CD8-positive, alpha-beta memory T cell (primary cell): Measurements from ENCODE around the gene DDX31. TPM values are rescaled to one million over a fixed set of nuclear protein-coding genes. Genes with fewer than 3 reads are reported as not detected.

Source experiments
- CTCF ChIA-PET: fragments of 350-600 bp; sonication (Branson Sonifier 250); formaldehyde crosslinking; loops from one replicate; lab custom pipeline; 2021; ENCODE audit warnings: antibody characterized with exemption; lab: Charles Lee
- POLR2A ChIA-PET: fragments of 350-600 bp; sonication (Branson Sonifier 250); formaldehyde crosslinking; loops from one replicate; lab custom pipeline; 2021; ENCODE audit warnings: antibody characterized with exemption; lab: Charles Lee
- DNase-seq, 5 donors: peaks; one replicate each; pipeline versions ENCODE4 v3.0.0 to v3.0.0-alpha.2; 2020 to 2022; ENCODE audit warnings: mixed read lengths in 1 of 5
- H3K27ac ChIP-seq: one replicate; pipeline ENCODE4 v1.7.0; 2013; ENCODE audit warnings: low read depth, mild to moderate bottlenecking, low read length, moderate library complexity
- H3K27me3 ChIP-seq: 2 replicates; pipeline ENCODE4 v1.7.0; 2013; ENCODE audit warnings: low read length, mild to moderate bottlenecking; ENCODE audit not compliant: insufficient read depth, poor library complexity, severe bottlenecking
- H3K36me3 ChIP-seq: 2 replicates; pipeline ENCODE4 v1.7.0; 2013; ENCODE audit warnings: mild to moderate bottlenecking, low read length, moderate library complexity; ENCODE audit not compliant: insufficient read depth
- H3K4me1 ChIP-seq: 2 replicates; pipeline ENCODE4 v1.7.0; 2013; ENCODE audit warnings: mild to moderate bottlenecking, low read length, moderate library complexity; ENCODE audit not compliant: insufficient read depth
- H3K4me3 ChIP-seq: 2 replicates; pipeline ENCODE4 v1.7.0; 2013; ENCODE audit warnings: mild to moderate bottlenecking, low read length
- H3K9me3 ChIP-seq: 2 replicates; pipeline ENCODE4 v1.7.0; 2013; ENCODE audit warnings: mild to moderate bottlenecking, low read length
- H3K27ac Mint-ChIP-seq, 8 donors: one replicate each; pipeline ENCODE4 v1.8.0; 2020 to 2021; ENCODE audit warnings: mixed read lengths in 8 of 8, mild to moderate bottlenecking in 6 of 8, inconsistent platforms in 3 of 8, moderate library complexity in 3 of 8
- H3K27me3 Mint-ChIP-seq, 2 donors: one replicate each; pipeline ENCODE4 v1.8.0; 2020 to 2021; ENCODE audit warnings: mixed read lengths in 2 of 2, mild to moderate bottlenecking in 1 of 2, moderate library complexity in 1 of 2
- H3K36me3 Mint-ChIP-seq, 3 donors: one replicate each; pipeline ENCODE4 v1.8.0; 2020 to 2021; ENCODE audit warnings: mixed read lengths in 3 of 3, inconsistent platforms in 1 of 3, mild to moderate bottlenecking in 1 of 3
- H3K4me1 Mint-ChIP-seq, 3 donors: one replicate each; pipeline ENCODE4 v1.8.0; 2020 to 2021; ENCODE audit warnings: mixed read lengths in 3 of 3, inconsistent platforms in 1 of 3, mild to moderate bottlenecking in 1 of 3
- H3K4me3 Mint-ChIP-seq, 7 donors: one replicate each; pipeline ENCODE4 v1.8.0; 2020 to 2021; ENCODE audit warnings: mixed read lengths in 7 of 7, mild to moderate bottlenecking in 6 of 7, moderate library complexity in 4 of 7, inconsistent platforms in 2 of 7
- H3K9me3 Mint-ChIP-seq, 5 donors: one replicate each; pipeline ENCODE4 v1.8.0; 2020 to 2022; ENCODE audit warnings: mixed read lengths in 5 of 5, mild to moderate bottlenecking in 3 of 5, moderate library complexity in 2 of 5, inconsistent platforms in 1 of 5
- polyA plus RNA-seq: library from polyadenylated mRNA; unstranded; fragments of 300-500 nt; fragmentation: Illumina TruSeq; gene quantifications from one replicate; pipeline ENCODE4 v1.2.3, GENCODE V29; 2021
- total RNA-seq, 2 experiments: library from RNA; stranded (reverse); gene quantifications; one replicate each; pipeline ENCODE4 v1.2.3, GENCODE V29; 2021

DDX31 gene
- total and polyA plus RNA-seq, 3 experiments from 2014 or later: 7.8 to 31.3 (median 28.6) TPM

GRCh38 chr9:132587592-132587955 is 82.2 kb downstream of the DDX31 start:
- H3K4me3 Mint-ChIP-seq: no peak overlapping the region
- H3K9me3 Mint-ChIP-seq: no peaks in the 10 kb centered on the region
- H3K36me3 Mint-ChIP-seq: peaks cover 0 to 2% (median 1%) of the 10 kb centered on the region in 3 donors
- Histone ChIP-seq H3K36me3 (no peaks in the 10 kb centered on the region), H3K4me1 (no peaks in the 10 kb centered on the region), H3K4me3 (no peak overlapping the region), H3K9me3 (no peaks in the 10 kb centered on the region), H3K27ac (no peak overlapping the region), H3K27me3 (peaks cover 62% of the 10 kb centered on the region)
- no peak for DNase-seq
- H3K27me3 Mint-ChIP-seq: peaks cover 62 to 69% of the 10 kb centered on the region in 2 donors
- CTCF ChIA-PET: no interaction called here
- POLR2A ChIA-PET: no interaction called here
- peak overlapping the region in 1 of 8 donors; percentile 28 for H3K27ac Mint-ChIP-seq
- H3K4me1 Mint-ChIP-seq: peaks cover 3 to 7% (median 5%) of the 10 kb centered on the region in 3 donors

GRCh38 chr9:132586830-132587591 is 82.8 kb downstream of the DDX31 start:
- POLR2A ChIA-PET: no interaction called here

GRCh38 chr9:132585954-132586829 is 83.6 kb downstream of the DDX31 start:
- H3K9me3 Mint-ChIP-seq: no peaks in the 10 kb centered on the region
- Histone ChIP-seq H3K27ac (no peak overlapping the region), H3K4me3 (no peak overlapping the region), H3K9me3 (no peaks in the 10 kb centered on the region), H3K27me3 (peaks cover 69% of the 10 kb centered on the region), H3K36me3 (no peaks in the 10 kb centered on the region), H3K4me1 (peaks cover 8% of the 10 kb centered on the region)
- peak overlapping the region in 2 of 8 donors; percentile 10 to 35 for H3K27ac Mint-ChIP-seq
- ChIA-PET POLR2A (no interaction called here), CTCF (interaction anchor here (0.6 kb wide), 1 partner anchor 898 kb away, joined by 3 read pairs; no protein-coding TSS in a partner anchor)
- peaks cover 7 to 14% (median 10%) of the 10 kb centered on the region in 3 donors for H3K4me1 Mint-ChIP-seq
- H3K27me3 Mint-ChIP-seq: peaks cover 63% of the 10 kb centered on the region in 2 donors
- no peak overlapping the region for H3K4me3 Mint-ChIP-seq
- no peak for DNase-seq
- H3K36me3 Mint-ChIP-seq: peaks cover 0 to 1% (median 0%) of the 10 kb centered on the region in 3 donors

More at GRCh38 chr9:132586830-132587591, 82.8 kb downstream of the DDX31 start:
- Mint-ChIP-seq H3K9me3 (no peaks in the 10 kb centered on the region), H3K36me3 (peaks cover 0 to 1% (median 0%) of the 10 kb centered on the region in 3 donors), H3K27me3 (peaks cover 60 to 64% of the 10 kb centered on the region in 2 donors), H3K4me3 (no peak overlapping the region), H3K4me1 (peaks cover 3 to 10% (median 6%) of the 10 kb centered on the region in 3 donors), H3K27ac (peak overlapping the region in 1 of 8 donors; percentile 35)
- Histone ChIP-seq H3K27ac (no peak overlapping the region), H3K27me3 (peaks cover 62% of the 10 kb centered on the region), H3K4me3 (no peak overlapping the region), H3K4me1 (no peaks in the 10 kb centered on the region), H3K36me3 (no peaks in the 10 kb centered on the region), H3K9me3 (no peaks in the 10 kb centered on the region)
- peak in 1 of 5 donors; percentile 11 for DNase-seq
- CTCF ChIA-PET: no interaction called here

DNA sequence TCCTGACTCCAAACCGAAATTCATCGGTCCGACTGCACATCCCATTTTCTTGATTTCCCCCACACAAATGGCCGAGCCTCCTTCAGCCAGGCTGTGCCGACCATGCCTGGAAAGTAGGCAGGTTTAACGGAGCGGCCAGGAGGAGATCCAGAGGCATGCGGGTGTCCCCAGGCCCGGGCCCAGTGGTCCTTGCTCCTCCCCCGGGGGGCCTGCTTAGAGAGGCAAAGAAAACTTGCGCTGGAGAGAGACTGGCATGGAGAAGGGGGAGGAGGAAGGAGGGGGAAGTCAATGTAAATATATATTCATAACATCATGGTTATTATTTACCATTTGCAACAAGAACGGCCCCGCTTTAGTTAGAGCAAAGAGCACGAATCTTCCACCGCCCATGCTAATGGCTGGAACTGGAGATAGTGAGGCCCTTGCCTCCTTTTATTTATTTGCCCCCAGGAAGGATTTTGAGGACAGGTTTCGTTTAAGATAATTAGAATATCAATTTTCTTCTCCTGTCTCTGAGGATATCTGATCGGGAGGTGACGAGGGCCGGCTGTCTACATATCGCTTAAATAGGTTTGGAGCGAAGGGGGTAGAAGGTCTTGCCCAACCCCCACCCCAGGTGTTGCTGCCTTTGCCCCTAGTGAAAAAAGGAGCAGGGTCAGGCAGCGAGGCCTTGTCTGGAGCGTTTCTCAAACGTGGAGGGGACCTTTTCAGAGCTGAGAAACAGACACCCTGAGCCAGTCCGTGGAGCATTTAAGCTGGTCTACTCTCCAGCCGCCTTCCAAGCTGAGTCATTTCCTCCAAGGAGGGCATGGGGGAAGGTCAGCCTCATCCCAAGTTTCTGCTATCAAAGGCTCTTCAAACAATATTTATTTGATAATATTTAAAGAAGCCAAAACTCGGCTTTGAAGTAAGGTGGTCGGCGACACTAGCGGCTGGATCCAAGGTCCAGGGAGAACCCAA is 84.9 kb downstream of the DDX31 start:
- Mint-ChIP-seq H3K4me3 (no peak overlapping the region), H3K4me1 (peaks cover 7 to 14% (median 11%) of the 10 kb centered on the region in 3 donors), H3K27me3 (peaks cover 63 to 66% of the 10 kb centered on the region in 2 donors), H3K36me3 (peaks cover 0 to 1% (median 0%) of the 10 kb centered on the region in 3 donors), H3K27ac (peak overlapping the region in 1 of 8 donors; percentile 35), H3K9me3 (no peaks in the 10 kb centered on the region)
- ChIA-PET POLR2A (no interaction called here), CTCF (no interaction called here)
- Histone ChIP-seq H3K27ac (no peak overlapping the region), H3K4me3 (no peak overlapping the region), H3K27me3 (peaks cover 76% of the 10 kb centered on the region), H3K36me3 (no peaks in the 10 kb centered on the region), H3K9me3 (no peaks in the 10 kb centered on the region), H3K4me1 (peaks cover 8% of the 10 kb centered on the region)
- DNase-seq: no peak

DNA sequence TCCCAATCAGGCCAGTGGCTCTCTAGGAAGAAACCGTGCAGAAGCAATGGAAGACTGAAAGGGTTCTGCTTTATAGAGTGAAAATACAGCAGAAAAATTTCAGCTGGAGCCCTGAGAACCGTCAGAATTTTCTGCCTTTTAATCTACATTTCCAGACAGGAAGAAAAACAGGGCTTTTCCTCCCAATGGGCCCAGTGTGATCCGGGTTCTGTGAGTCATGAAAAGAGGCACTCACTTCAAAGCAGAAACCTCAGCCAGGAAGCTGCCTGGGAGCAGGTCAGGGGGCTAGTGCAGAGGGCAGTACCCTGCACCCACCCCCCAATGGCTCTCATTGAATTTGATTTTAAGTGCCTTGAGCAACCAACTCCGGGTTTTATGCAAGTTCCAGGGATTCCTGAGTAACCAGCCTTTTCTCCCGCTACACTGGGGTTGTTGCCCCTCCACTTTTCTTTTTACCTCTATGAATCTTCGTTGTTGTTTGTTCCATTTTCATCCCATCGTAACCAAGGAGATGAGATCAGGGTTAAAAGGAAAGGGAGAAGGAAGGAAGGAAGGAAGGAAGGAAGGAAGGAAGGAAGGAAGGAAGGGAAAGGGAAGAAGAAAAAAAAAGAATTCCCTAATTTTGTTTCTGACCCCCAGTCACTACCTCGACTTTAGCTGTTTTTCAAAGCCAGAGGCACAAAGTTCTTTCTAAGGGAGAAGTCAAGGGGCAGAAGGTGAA is 86.0 kb downstream of the DDX31 start:
- H3K4me3 ChIP-seq: no peak overlapping the region
- no peaks in the 10 kb centered on the region for H3K36me3 ChIP-seq
- Mint-ChIP-seq H3K4me3 (peak overlapping the region in 1 of 7 donors; percentile 45), H3K9me3 (no peaks in the 10 kb centered on the region), H3K36me3 (peaks cover 0 to 1% (median 0%) of the 10 kb centered on the region in 3 donors), H3K27ac (no peak overlapping the region), H3K4me1 (peaks cover 7 to 12% (median 11%) of the 10 kb centered on the region in 3 donors), H3K27me3 (peaks cover 65 to 70% of the 10 kb centered on the region in 2 donors)
- CTCF ChIA-PET: no interaction called here
- DNase-seq: no peak
- peaks cover 8% of the 10 kb centered on the region for H3K4me1 ChIP-seq
- H3K27ac ChIP-seq: no peak overlapping the region
- POLR2A ChIA-PET: no interaction called here
- peaks cover 83% of the 10 kb centered on the region for H3K27me3 ChIP-seq
- H3K9me3 ChIP-seq: no peaks in the 10 kb centered on the region

DNA sequence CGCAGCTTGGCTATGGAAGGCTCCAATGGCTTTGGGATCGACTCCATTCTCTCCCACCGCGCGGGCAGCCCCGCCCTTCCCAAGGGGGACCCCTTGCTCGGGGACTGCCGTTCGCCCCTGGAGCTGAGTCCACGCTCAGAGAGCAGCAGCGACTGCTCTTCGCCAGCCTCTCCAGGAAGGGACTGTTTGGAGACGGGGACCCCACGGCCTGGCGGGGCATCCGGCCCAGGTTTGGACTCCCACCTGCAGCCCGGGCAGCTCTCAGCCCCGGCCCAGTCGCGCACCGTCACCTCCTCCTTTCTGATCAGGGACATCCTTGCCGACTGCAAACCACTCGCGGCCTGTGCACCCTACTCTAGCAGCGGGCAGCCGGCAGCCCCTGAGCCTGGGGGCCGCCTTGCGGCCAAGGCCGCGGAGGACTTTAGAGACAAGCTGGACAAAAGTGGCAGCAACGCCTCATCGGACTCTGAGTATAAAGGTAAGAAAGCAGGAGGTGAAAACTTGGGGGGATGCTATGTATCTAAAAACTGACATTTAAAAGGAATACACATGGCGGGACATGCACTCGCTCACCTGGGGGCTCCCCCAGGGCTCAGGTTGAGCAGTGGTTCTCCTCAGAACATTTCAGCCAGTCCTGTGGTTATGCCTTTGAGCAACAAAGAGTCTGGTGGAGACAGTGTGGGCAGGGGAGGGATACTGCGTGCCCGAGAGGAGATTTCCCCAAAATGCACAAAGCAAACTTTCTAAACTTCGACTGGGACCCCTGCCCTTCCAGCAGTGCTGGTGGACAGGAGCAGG is 86.8 kb downstream of the DDX31 start:
- CTCF ChIA-PET: no interaction called here
- H3K9me3 ChIP-seq: no peaks in the 10 kb centered on the region
- H3K4me1 ChIP-seq: peaks cover 8% of the 10 kb centered on the region
- H3K27ac Mint-ChIP-seq: no peak overlapping the region
- POLR2A ChIA-PET: no interaction called here
- peaks cover 0 to 1% (median 0%) of the 10 kb centered on the region in 3 donors for H3K36me3 Mint-ChIP-seq
- peak overlapping the region in 1 of 7 donors; percentile 45 for H3K4me3 Mint-ChIP-seq
- no peak overlapping the region for H3K27ac ChIP-seq
- H3K27me3 ChIP-seq: peaks cover 82% of the 10 kb centered on the region
- H3K4me1 Mint-ChIP-seq: peaks cover 7 to 12% (median 11%) of the 10 kb centered on the region in 3 donors
- H3K4me3 ChIP-seq: no peak overlapping the region
- H3K27me3 Mint-ChIP-seq: peaks cover 68 to 69% of the 10 kb centered on the region in 2 donors
- DNase-seq: no peak
- no peaks in the 10 kb centered on the region for H3K9me3 Mint-ChIP-seq
- no peaks in the 10 kb centered on the region for H3K36me3 ChIP-seq
